LHCN-M2 (cell line): ENCODE measurements around the gene TNS4. TPM values are rescaled to one million over a fixed set of nuclear protein-coding genes. Genes with fewer than 3 reads are reported as not detected.

Experiments
- DNase-seq: peaks from one replicate; pipeline ENCODE4 v3.0.0-alpha.2; 2012; ENCODE audit warnings: low read depth
- total RNA-seq: library from RNA; depleted of rRNA; stranded (reverse); fragments of >200 nt; gene quantifications from 2 replicates; pipeline ENCODE4 v1.2.3, GENCODE V29; 2014

Gene TNS4
- total RNA-seq, 1 experiment from 2014 or later = not detected

- peak; percentile 42 for DNase-seq
These were observed 35.1 kb upstream of the TNS4 start for GRCh38 chr17:40536295-40537171.

- DNase-seq = no peak
These were observed 34.5 kb upstream of the TNS4 start for GRCh38 chr17:40535924-40536294.

GRCh38 chr17:40535438-40535837 lies 34.0 kb upstream of the TNS4 start:
- DNase-seq = no peak

GRCh38 chr17:40534371-40535189 lies 33.2 kb upstream of the TNS4 start:
- DNase-seq = no peak

- no peak for DNase-seq
These were observed 32.5 kb upstream of the TNS4 start for GRCh38 chr17:40533896-40534295.

GRCh38 chr17:40532520-40533253 lies 31.3 kb upstream of the TNS4 start:
- no peak for DNase-seq

GRCh38 chr17:40531051-40531991 lies 29.9 kb upstream of the TNS4 start:
- DNase-seq = no peak

- DNase-seq = no peak
These were observed 29.1 kb upstream of the TNS4 start for GRCh38 chr17:40530531-40530994.

GRCh38 chr17:40529991-40530390 lies 28.6 kb upstream of the TNS4 start:
- no peak for DNase-seq

GRCh38 chr17:40528692-40529417 lies 27.4 kb upstream of the TNS4 start:
- no peak for DNase-seq

- DNase-seq = no peak
These were observed 25.2 kb upstream of the TNS4 start for GRCh38 chr17:40526668-40527067.

- DNase-seq = no peak
These were observed 23.9 kb upstream of the TNS4 start for GRCh38 chr17:40525294-40525693.

- DNase-seq = no peak
These were observed 23.0 kb upstream of the TNS4 start for GRCh38 chr17:40524243-40524965.

GRCh38 chr17:40522961-40523310 lies 21.5 kb upstream of the TNS4 start:
- no peak for DNase-seq

- no peak for DNase-seq
These were observed 21.0 kb upstream of the TNS4 start for GRCh38 chr17:40522250-40522960.

- no peak for DNase-seq
These were observed 19.6 kb upstream of the TNS4 start for GRCh38 chr17:40520991-40521453.

GRCh38 chr17:40519089-40519775 lies 17.8 kb upstream of the TNS4 start:
- no peak for DNase-seq
